Thyroid gland (tissue), 4 donors: ENCODE results near the gene PTPRE. TPM values are rescaled to one million over a fixed set of nuclear protein-coding genes. Genes with fewer than 3 reads are reported as not detected.
A peak's percentile ranks its signal among the peaks of the same experiment; 100 is the strongest.

ENCODE experiments used
- DNase-seq, 2 donors: peaks; one replicate each; pipeline ENCODE4 v3.0.0-alpha.2; 2019
- H3K27ac ChIP-seq, 3 donors: fragments of 200-600 bp; sonication (generic); 1 replicate in 2 of 3; 2 replicates in 1 of 3; pipeline ENCODE4 v1.5.1; 2016 to 2019; ENCODE audit warnings: mild to moderate bottlenecking in 1 of 3, moderate library complexity in 1 of 3
- H3K27me3 ChIP-seq: fragments of 200-600 bp; sonication (generic); one replicate; pipeline ENCODE4 v1.5.1; 2019
- H3K36me3 ChIP-seq, 2 donors: fragments of 200-600 bp; sonication (generic); one replicate each; pipeline ENCODE4 v1.5.1; 2016 to 2019
- H3K4me1 ChIP-seq, 2 donors: fragments of 200-600 bp; sonication (generic); one replicate each; pipeline ENCODE4 v1.5.1; 2017 to 2019
- H3K4me3 ChIP-seq, 3 donors: fragments of 200-600 bp; sonication (generic); replicated peaks in 1 of 3; 1 replicate in 2 of 3; 2 replicates in 1 of 3; pipeline ENCODE4 v1.5.1; 2016; ENCODE audit warnings: mild to moderate bottlenecking in 1 of 3
- H3K9me3 ChIP-seq: fragments of 200-600 bp; sonication (generic); one replicate; pipeline ENCODE4 v1.5.1; 2017
- POLR2A ChIP-seq, 2 donors: fragments of 450-650 bp; IDR thresholded peaks; one replicate each; pipeline ENCODE4 v1.6.1; 2017; ENCODE audit warnings: antibody characterized with exemption in 2 of 2, mild to moderate bottlenecking in 2 of 2, moderate library complexity in 1 of 2
- WGBS, 2 donors: methylation state at CpG; one replicate each; pipeline ENCODE4 v1.1.5; 2017; 5-methylcytosine and 5-hydroxymethylcytosine counted together
- intact Hi-C: fragments of 100-400 bp; cut with DNase I; formaldehyde crosslinking; loops from one replicate; pipeline ENCODE4 v1.15.1; 2023
- total RNA-seq, 4 donors: library from RNA; depleted of rRNA; stranded (reverse); fragments of >200 nt; gene quantifications; one replicate each; pipeline ENCODE4 v1.2.3, GENCODE V29; 2016
- TF ChIP-seq, protein P1 (sequence below), 6 experiments: fragments of 200-600 bp in 3 of 6; fragments of 450-650 bp in 3 of 6; sonication (generic) in 3 of 6; IDR thresholded peaks; one replicate each; pipeline ENCODE4 v1.5.1; 2016 to 2019; ENCODE audit warnings: antibody characterized with exemption in 6 of 6, mild to moderate bottlenecking in 2 of 6, inconsistent platforms in 1 of 6, moderate library complexity in 1 of 6

The PTPRE gene
- total RNA-seq, 4 donors from 2014 or later, result 16.8 to 25.0 (median 19.4) TPM

DNA sequence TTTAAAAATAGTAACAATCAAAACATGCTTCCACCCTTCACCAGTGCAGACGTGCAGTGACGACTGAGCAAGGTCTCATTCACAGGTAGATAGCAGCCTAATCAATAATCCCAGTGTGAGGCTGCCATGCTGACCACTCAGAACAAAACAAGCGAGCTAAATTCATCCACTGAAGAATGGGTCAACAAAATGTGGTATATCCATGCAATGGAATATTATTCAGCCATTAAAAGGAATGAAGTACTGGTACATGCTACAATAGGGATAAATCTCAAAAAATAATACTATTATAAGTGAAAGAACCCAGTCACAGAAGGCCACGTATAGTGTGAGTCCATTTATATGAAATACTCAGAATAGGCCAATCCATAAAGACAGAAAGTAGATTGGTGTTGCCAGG is 74.0 kb downstream of the PTPRE start:
- H3K27ac ChIP-seq, result no peak overlapping the region
- peaks cover 0 to 22% of the 10 kb centered on the region in 2 donors for H3K4me1 ChIP-seq
- no peak overlapping the region for H3K4me3 ChIP-seq
- no peaks in the 10 kb centered on the region for H3K9me3 ChIP-seq
- no peaks in the 10 kb centered on the region for H3K27me3 ChIP-seq
- WGBS, 2 donors, result 85 to 94% methylated on average over 4 of the region's 4 CpGs
- intact Hi-C loops, result no loop called here
- TF ChIP-seq, protein P1, sequence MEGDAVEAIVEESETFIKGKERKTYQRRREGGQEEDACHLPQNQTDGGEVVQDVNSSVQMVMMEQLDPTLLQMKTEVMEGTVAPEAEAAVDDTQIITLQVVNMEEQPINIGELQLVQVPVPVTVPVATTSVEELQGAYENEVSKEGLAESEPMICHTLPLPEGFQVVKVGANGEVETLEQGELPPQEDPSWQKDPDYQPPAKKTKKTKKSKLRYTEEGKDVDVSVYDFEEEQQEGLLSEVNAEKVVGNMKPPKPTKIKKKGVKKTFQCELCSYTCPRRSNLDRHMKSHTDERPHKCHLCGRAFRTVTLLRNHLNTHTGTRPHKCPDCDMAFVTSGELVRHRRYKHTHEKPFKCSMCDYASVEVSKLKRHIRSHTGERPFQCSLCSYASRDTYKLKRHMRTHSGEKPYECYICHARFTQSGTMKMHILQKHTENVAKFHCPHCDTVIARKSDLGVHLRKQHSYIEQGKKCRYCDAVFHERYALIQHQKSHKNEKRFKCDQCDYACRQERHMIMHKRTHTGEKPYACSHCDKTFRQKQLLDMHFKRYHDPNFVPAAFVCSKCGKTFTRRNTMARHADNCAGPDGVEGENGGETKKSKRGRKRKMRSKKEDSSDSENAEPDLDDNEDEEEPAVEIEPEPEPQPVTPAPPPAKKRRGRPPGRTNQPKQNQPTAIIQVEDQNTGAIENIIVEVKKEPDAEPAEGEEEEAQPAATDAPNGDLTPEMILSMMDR (IDR thresholded peaks at IDR 0.05), result no peak
- no peak for TF ChIP-seq POLR2A (IDR thresholded peaks at IDR 0.05)
- no peaks in the 10 kb centered on the region for H3K36me3 ChIP-seq
- DNase-seq, result no peak

DNA sequence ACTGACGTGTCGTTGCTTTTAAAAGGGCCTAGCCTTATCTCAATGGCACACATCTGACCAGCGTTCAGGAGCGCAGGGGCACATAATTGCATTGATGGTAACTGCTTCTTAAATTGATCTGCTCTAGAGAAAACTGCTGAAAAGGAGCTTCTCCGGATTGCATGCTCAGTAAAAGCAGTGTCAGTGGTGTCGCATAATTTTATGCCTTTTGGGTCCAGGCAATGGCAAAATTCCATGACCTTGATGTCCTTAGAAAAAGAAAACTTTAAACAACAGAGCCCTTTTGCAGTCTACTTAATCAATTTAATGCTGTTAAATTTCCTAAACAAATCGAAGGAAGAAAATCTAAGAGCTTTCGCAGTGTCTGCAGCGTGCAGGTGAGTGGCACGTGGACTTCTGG is 75.7 kb downstream of the PTPRE start:
- 87% methylated on average over 10 of the region's 10 CpGs for WGBS, 2 donors
- no peaks in the 10 kb centered on the region for H3K9me3 ChIP-seq

DNA sequence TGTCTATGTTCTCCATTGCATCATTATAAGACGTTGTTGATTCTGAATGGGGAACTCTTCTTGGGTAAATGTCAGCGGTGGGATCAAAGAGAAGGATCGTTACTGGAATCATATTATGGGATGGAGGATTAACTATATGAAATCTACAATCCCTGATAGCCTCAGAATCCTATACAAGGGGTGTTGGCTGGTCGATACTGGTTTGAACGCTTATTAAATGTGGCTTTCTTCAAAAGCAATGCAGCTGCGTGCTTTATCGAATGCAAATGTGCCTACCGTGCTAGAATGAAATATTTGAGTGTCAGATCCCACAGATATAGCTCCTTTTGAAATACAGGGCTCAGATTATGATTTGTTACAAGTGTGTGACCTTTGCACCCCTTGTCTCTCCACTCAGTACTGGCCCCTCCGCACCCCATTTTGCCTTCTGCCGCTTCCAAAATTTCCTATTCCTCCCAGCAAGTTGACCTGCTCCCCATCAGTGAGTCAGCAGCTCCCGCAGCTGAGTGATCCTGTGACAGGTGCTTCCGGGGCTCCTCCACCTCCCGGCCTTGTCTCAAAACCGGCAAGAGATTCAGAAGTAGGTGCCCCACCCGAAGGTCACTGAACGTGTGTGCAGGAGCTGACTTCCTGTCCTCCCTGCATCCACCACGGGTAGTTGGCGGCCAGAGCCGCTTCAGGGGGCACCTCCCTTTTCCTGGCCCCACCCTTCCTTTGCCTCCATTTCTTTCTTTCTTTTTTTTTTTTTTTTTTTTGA is 76.6 kb downstream of the PTPRE start:
- DNase-seq, result peak in 1 of 2 donors; percentile 14
- WGBS, 2 donors, result 71 to 76% methylated on average over 19 of the region's 19 CpGs
- no peaks in the 10 kb centered on the region for H3K36me3 ChIP-seq

More for the DNA sequence above, 75.7 kb downstream of the PTPRE start:
- Histone ChIP-seq H3K4me3 (no peak overlapping the region), H3K36me3 (no peaks in the 10 kb centered on the region), H3K4me1 (peaks cover 0 to 10% of the 10 kb centered on the region in 2 donors), H3K27ac (no peak overlapping the region), H3K27me3 (no peaks in the 10 kb centered on the region)
- TF ChIP-seq, protein P1 (IDR thresholded peaks at IDR 0.05), result no peak
- TF ChIP-seq POLR2A (IDR thresholded peaks at IDR 0.05), result no peak
- intact Hi-C loops, result no loop called here
- DNase-seq, result no peak

DNA sequence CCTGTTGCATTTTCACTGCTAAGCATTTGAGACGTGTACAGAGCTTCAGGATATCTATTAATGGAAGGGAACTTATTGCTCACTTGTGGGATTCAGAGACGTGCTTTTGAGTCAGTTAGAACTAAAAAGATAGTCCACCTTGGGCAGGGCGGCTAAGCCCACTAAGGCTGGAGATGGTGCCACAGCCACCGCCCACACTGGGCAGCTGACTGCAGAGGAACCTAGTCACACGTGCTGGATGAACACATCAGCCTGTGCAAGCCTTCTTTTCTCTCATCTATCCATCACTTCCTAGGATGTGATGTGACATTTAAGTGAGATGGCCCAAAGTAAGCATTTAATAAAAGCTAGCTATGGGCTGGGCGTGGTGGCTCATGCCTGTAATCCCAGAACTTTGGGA is 78.0 kb downstream of the PTPRE start:
- Histone ChIP-seq H3K36me3 (no peaks in the 10 kb centered on the region), H3K9me3 (no peaks in the 10 kb centered on the region), H3K27ac (no peak overlapping the region), H3K27me3 (no peaks in the 10 kb centered on the region), H3K4me1 (peaks cover 7% of the 10 kb centered on the region in 2 donors), H3K4me3 (no peak overlapping the region)
- WGBS, 2 donors, result 84 to 86% methylated on average over 6 of the region's 6 CpGs
- no peak for TF ChIP-seq POLR2A (IDR thresholded peaks at IDR 0.05)
- TF ChIP-seq, protein P1 (IDR thresholded peaks at IDR 0.05), result no peak
- no peak for DNase-seq
- intact Hi-C loops, result no loop called here

More for the DNA sequence above, 76.6 kb downstream of the PTPRE start:
- no peak overlapping the region for H3K4me3 ChIP-seq
- no peaks in the 10 kb centered on the region for H3K27me3 ChIP-seq
- H3K27ac ChIP-seq, result peak overlapping the region in 1 of 3 donors; percentile 43
- peaks cover 0 to under 1% of the 10 kb centered on the region in 2 donors for H3K4me1 ChIP-seq
- no peaks in the 10 kb centered on the region for H3K9me3 ChIP-seq
- TF ChIP-seq POLR2A (IDR thresholded peaks at IDR 0.05), result no peak
- TF ChIP-seq, protein P1 (IDR thresholded peaks at IDR 0.05), result no peak
- intact Hi-C loops, result no loop called here
